ENCODE results near the gene ZFHX2. TPM values are rescaled to one million over a fixed set of nuclear protein-coding genes. Genes with fewer than 3 reads are reported as not detected.
A peak's percentile ranks its signal among the peaks of the same experiment; 100 is the strongest.

ZFHX2 gene
- total and polyA plus RNA-seq, 2 of the 13 experiments (the other 11 are each of a cell fraction or from before 2014, with no cell fraction given), result 0.17 to 0.44 TPM

DNA sequence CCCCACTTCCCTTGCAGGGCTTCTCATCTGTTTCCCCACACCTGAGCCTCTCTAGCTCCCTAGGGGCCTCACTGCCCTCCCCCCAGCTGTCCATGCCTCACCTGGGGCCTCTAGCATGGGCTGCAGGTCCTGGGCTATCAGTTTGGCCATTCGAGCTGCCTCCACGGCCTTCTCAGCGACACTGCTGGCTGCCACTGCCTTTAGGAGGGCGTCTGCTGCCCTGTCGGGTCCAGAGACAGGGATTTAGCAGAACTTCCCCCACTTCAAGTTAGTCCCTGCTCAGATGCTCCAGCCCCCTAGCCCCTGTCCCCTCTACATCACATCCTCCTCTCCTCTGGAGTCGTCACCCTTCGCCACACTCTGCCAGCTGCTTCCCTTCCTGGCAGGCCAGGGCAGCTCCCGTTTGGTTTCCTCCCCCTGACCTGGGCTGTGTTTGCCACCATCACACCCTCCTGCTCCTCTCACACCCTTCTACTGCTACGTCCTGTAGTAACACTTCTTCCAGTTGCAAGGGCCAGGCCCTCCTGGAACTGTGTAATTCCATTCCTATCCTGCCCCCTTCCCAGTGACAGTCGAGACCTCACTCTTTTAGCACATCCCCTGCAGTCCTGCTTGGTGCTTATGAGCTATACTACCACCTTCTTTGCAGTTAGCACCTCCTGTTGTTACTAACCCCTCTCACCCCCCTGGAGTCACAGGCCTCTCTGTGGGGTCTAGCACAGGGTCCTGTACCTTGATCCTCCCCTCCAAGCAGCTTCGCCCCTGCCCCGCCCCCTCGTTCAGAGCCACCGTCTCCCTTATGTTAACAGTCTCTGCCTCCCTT lies 20.3 kb upstream of the ZFHX2 start (continued):
- TF ChIP-seq SUZ12 (IDR thresholded peaks at IDR 0.05; ENCODE audit: low read depth, low read length), result no peak
- TF ChIP-seq NFIC (IDR thresholded peaks at IDR 0.05; ENCODE audit: low read length), result no peak
- TF ChIP-seq ELF1 (CRISPR knock-in tag; IDR thresholded peaks at IDR 0.05), result no peak; the same call in 1 of the 2 replicates
- TF ChIP-seq, protein P1, sequence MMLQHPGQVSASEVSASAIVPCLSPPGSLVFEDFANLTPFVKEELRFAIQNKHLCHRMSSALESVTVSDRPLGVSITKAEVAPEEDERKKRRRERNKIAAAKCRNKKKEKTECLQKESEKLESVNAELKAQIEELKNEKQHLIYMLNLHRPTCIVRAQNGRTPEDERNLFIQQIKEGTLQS (CRISPR knock-in tag; IDR thresholded peaks at IDR 0.05), result no peak
- no peak for TF ChIP-seq TEAD3 (CRISPR knock-in tag; optimal IDR thresholded peaks at IDR 0.05; ENCODE audit: borderline replicate concordance)
- no peak for TF ChIP-seq SP2 (CRISPR knock-in tag; IDR thresholded peaks at IDR 0.05)
- no peak; the same call in 1 of the 2 replicates for TF ChIP-seq DPF2 (CRISPR knock-in tag; IDR thresholded peaks at IDR 0.05; ENCODE audit: borderline replicate concordance, low read depth)
- TF ChIP-seq SIX1 (CRISPR knock-in tag; IDR thresholded peaks at IDR 0.05; ENCODE audit: borderline replicate concordance), result no peak
- TF ChIP-seq ZNF557 (CRISPR knock-in tag; IDR thresholded peaks at IDR 0.05), result no peak
- no peak for TF ChIP-seq ZNF317 (CRISPR knock-in tag; IDR thresholded peaks at IDR 0.05)
- TF ChIP-seq WIZ (CRISPR knock-in tag; IDR thresholded peaks at IDR 0.05), result peak; percentile 31; the same call in 1 of the 2 replicates
- TF ChIP-seq ZNF382 (CRISPR knock-in tag; IDR thresholded peaks at IDR 0.05; ENCODE audit: borderline replicate concordance), result no peak
- no peak for TF ChIP-seq FOXA3 (CRISPR knock-in tag; IDR thresholded peaks at IDR 0.05)
- peak; percentile 44; the same call in 1 of the 2 replicates for TF ChIP-seq MZF1 (CRISPR knock-in tag; IDR thresholded peaks at IDR 0.05; ENCODE audit: borderline replicate concordance)
- no peak for TF ChIP-seq HNRNPLL (IDR thresholded peaks at IDR 0.05; ENCODE audit: low read depth, low read length, poor library complexity, severe bottlenecking)
- TF ChIP-seq ZNF326 (CRISPR knock-in tag; IDR thresholded peaks at IDR 0.05; ENCODE audit: borderline replicate concordance), result no peak
- TF ChIP-seq, protein P2, sequence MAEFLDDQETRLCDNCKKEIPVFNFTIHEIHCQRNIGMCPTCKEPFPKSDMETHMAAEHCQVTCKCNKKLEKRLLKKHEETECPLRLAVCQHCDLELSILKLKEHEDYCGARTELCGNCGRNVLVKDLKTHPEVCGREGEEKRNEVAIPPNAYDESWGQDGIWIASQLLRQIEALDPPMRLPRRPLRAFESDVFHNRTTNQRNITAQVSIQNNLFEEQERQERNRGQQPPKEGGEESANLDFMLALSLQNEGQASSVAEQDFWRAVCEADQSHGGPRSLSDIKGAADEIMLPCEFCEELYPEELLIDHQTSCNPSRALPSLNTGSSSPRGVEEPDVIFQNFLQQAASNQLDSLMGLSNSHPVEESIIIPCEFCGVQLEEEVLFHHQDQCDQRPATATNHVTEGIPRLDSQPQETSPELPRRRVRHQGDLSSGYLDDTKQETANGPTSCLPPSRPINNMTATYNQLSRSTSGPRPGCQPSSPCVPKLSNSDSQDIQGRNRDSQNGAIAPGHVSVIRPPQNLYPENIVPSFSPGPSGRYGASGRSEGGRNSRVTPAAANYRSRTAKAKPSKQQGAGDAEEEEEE (CRISPR knock-in tag; IDR thresholded peaks at IDR 0.05; ENCODE audit: borderline replicate concordance), result 0 out of 2 replicates have a peak, but pooled peaks have one; percentile 54
- no peak for TF ChIP-seq BORCS8-MEF2B (CRISPR knock-in tag; IDR thresholded peaks at IDR 0.05)
- TF ChIP-seq SIX4 (CRISPR knock-in tag; IDR thresholded peaks at IDR 0.05), result no peak
- no peak for TF ChIP-seq MIXL1 (CRISPR knock-in tag; IDR thresholded peaks at IDR 0.05)
- no peak for TF ChIP-seq ZBTB4 (CRISPR knock-in tag; IDR thresholded peaks at IDR 0.05; ENCODE audit: borderline replicate concordance)
- no peak for TF ChIP-seq ZMYM4 (CRISPR knock-in tag; IDR thresholded peaks at IDR 0.05)
- TF ChIP-seq ZNF547 (CRISPR knock-in tag; IDR thresholded peaks at IDR 0.05), result no peak
- peak; percentile 47; the same call in 1 of the 2 replicates for TF ChIP-seq THAP7 (CRISPR knock-in tag; IDR thresholded peaks at IDR 0.05)
- no peak for TF ChIP-seq GABPA (IDR thresholded peaks at IDR 0.05; ENCODE audit: low read depth, low read length)
- TF ChIP-seq GABPA (CRISPR knock-in tag; IDR thresholded peaks at IDR 0.05; ENCODE audit: low read depth), result no peak

All from HepG2 (cell line).